Mesothelial cell of epicardium (in vitro differentiated cells): ENCODE data around the gene SND1. TPM values are rescaled to one million over a fixed set of nuclear protein-coding genes. Genes with fewer than 3 reads are reported as not detected.

ENCODE experiments used
- DNase-seq, 2 experiments: peaks; one replicate each; pipeline ENCODE4 v3.0.0; 2021; ENCODE audit warnings: low spot score in 2 of 2; ENCODE audit not compliant: unreplicated experiment in 2 of 2
- H3K27ac Mint-ChIP-seq: 2 replicates; pipeline ENCODE4 v1.8.0; 2021; ENCODE audit warnings: mixed read lengths
- H3K27me3 Mint-ChIP-seq: 2 replicates; pipeline ENCODE4 v1.8.0; 2021; ENCODE audit warnings: low read depth, mixed read lengths
- H3K36me3 Mint-ChIP-seq: 2 replicates; pipeline ENCODE4 v1.8.0; 2021; ENCODE audit warnings: mixed read lengths
- H3K4me1 Mint-ChIP-seq: 2 replicates; pipeline ENCODE4 v1.8.0; 2021; ENCODE audit warnings: mixed read lengths
- H3K4me3 Mint-ChIP-seq: 2 replicates; pipeline ENCODE4 v1.8.0; 2021; ENCODE audit warnings: mild to moderate bottlenecking, moderate library complexity, mixed read lengths
- H3K9me3 Mint-ChIP-seq: 2 replicates; pipeline ENCODE4 v1.8.0; 2021; ENCODE audit warnings: mixed read lengths
- total RNA-seq: library from RNA; stranded (reverse); gene quantifications from 3 replicates; pipeline ENCODE4 v1.2.1, GENCODE V29; 2021
- TF ChIP-seq, protein P1 (sequence below): fragments of 200-600 bp; sonication (generic); IDR thresholded peaks from one replicate; pipeline ENCODE4 v1.5.0; 2021; ENCODE audit warnings: antibody characterized with exemption; ENCODE audit not compliant: unreplicated experiment

SND1 gene
- total RNA-seq, 1 donor from 2014 or later, result 211 TPM

DNA sequence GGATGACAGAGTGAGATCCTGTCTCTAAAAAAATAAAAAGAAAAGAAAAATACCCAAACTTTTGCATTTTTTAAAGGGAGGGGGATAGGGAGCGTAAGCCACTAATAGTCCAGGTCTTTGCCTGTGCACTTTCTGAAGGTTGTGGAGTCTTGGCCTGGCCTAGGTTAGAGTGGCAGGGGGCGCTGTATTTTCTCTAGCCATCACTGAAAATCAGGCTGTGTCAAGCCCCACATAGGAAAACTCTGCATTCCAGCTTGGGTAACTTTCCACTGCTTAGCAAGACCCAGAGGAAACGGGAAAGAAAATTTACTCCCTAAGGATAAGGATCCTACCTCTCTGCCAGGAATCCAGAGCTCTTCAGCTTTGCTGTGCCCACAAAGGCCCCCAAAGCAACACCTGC is 23.5 kb upstream of the SND1 start:
- Mint-ChIP-seq H3K4me3 (no peak overlapping the region), H3K4me1 (peaks cover 2% of the 10 kb centered on the region), H3K36me3 (no peaks in the 10 kb centered on the region), H3K9me3 (peaks cover 4% of the 10 kb centered on the region), H3K27me3 (peaks cover 17% of the 10 kb centered on the region), H3K27ac (no peak overlapping the region)
- TF ChIP-seq, protein P1, sequence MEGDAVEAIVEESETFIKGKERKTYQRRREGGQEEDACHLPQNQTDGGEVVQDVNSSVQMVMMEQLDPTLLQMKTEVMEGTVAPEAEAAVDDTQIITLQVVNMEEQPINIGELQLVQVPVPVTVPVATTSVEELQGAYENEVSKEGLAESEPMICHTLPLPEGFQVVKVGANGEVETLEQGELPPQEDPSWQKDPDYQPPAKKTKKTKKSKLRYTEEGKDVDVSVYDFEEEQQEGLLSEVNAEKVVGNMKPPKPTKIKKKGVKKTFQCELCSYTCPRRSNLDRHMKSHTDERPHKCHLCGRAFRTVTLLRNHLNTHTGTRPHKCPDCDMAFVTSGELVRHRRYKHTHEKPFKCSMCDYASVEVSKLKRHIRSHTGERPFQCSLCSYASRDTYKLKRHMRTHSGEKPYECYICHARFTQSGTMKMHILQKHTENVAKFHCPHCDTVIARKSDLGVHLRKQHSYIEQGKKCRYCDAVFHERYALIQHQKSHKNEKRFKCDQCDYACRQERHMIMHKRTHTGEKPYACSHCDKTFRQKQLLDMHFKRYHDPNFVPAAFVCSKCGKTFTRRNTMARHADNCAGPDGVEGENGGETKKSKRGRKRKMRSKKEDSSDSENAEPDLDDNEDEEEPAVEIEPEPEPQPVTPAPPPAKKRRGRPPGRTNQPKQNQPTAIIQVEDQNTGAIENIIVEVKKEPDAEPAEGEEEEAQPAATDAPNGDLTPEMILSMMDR, result no peak
- no peak for DNase-seq

DNA sequence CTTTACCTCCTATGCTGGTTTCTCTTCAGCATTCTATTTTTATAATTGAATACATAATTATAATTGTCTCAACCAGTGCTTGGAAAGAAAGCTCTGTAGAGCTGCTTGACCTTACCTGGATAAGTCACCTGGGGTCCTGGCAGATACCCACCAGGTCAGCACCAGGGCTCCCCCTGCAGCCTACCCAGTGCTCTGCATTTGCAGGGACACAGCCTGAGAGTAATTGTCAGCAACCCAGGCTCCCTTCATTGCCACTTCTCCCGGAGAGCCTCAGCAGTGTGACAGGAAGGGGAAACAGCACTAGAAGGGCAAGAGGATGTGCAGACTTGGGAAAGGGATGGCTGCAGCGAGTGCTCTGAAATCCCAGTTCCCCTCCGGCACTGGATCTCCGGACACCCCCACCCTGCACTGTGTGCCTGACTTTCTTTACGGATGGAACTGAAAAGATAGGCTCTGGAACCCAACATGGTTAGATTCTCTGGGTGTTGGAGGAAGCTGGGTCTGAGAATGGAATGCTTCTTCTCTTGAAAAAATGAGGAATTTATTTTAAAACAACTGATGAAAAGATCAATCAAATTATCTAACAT is 22.6 kb upstream of the SND1 start:
- H3K27ac Mint-ChIP-seq, result no peak overlapping the region
- no peak overlapping the region for H3K4me3 Mint-ChIP-seq
- H3K36me3 Mint-ChIP-seq, result no peaks in the 10 kb centered on the region
- TF ChIP-seq, protein P1, result no peak
- no peak for DNase-seq
- peaks cover 2% of the 10 kb centered on the region for H3K4me1 Mint-ChIP-seq
- H3K27me3 Mint-ChIP-seq, result peaks cover 10% of the 10 kb centered on the region
- peaks cover 7% of the 10 kb centered on the region for H3K9me3 Mint-ChIP-seq

DNA sequence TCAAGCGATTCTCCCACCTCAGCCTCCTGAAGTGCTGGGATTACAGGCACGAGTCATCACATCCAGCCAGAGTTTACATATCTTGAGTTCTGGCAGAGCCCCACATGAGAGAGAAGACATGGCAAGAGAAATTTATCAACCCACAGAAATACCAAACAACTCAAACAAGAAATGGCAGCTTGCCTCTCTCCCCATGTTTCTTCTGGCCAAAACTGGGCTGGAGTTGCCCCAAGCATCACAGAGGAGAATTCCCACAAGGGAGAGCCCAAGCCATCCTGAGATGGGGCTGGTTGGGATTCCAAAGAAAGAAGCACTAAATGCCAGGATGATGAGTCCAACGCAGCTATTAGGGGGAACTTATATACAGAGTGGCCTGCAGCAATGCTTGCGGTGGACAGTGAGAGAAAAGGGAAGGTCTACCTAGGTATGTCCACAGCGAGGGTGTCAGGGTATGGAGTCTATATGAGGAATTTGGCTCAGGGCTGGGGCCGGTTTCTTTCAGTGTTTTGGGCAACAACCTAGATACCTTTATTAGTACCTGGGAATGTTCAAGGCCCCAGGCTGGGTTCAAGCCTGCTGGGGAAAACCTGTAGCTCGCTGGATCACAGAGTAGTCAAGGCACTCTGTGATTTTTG is 19.6 kb upstream of the SND1 start:
- TF ChIP-seq, protein P1, result no peak
- Mint-ChIP-seq H3K4me3 (no peak overlapping the region), H3K27ac (no peak overlapping the region), H3K9me3 (peaks cover 3% of the 10 kb centered on the region), H3K4me1 (peaks cover 2% of the 10 kb centered on the region), H3K27me3 (no peaks in the 10 kb centered on the region), H3K36me3 (no peaks in the 10 kb centered on the region)
- DNase-seq, result no peak

DNA sequence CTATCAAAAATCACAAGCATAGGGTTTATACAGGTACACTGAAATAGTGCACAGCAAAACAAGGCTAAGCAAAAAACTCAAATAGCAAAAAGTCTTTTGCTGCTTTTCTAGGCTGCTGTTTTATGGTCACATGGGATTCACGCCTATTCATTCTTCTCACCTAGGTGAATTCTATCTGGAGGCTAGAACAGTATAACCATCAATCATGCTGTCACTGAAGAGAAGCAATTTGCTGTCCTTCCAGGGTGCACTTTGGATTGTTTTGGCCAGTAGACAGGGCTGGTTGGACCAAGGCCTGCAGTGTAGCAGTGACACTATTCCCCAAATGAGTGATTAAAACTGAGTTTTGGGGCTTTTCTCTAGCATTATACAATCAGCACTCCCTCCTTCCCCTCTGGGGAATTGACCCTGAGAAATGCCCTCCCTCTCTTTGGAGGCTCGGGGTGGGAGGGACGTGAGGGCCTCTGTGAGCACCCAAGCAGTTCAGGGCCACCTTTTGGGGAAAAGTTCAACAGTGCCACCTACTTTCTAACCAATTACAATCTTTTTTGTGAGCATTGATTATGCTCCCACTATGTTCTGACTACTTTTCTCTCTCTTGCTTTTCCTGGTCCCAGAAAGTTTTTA is 16.2 kb upstream of the SND1 start:
- Mint-ChIP-seq H3K27me3 (no peaks in the 10 kb centered on the region), H3K36me3 (no peaks in the 10 kb centered on the region), H3K9me3 (peaks cover 14% of the 10 kb centered on the region), H3K4me1 (no peaks in the 10 kb centered on the region), H3K27ac (no peak overlapping the region), H3K4me3 (no peak overlapping the region)
- no peak for DNase-seq
- TF ChIP-seq, protein P1, result no peak

DNA sequence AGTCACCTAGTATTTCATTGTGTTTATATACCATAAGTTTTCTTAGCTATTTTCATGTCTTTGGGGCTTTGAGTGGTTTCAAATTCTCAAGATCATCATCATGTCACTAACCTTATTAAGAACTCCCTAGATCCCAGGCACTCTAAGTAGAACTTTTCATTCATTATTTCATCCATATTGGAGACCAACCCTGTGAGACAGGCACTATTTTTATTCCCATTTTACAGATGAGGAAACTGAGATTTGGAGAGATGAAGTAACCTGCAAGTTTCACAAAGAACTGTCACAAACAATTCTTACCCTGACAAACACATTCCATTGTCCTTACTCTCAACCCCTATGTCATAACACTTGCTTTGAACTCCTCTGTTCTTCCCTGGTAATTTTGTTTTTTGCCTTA is 13.8 kb upstream of the SND1 start:
- TF ChIP-seq, protein P1, result no peak
- no peaks in the 10 kb centered on the region for H3K27me3 Mint-ChIP-seq
- H3K27ac Mint-ChIP-seq, result no peak overlapping the region
- H3K9me3 Mint-ChIP-seq, result peaks cover 14% of the 10 kb centered on the region
- no peak overlapping the region for H3K4me3 Mint-ChIP-seq
- H3K36me3 Mint-ChIP-seq, result no peaks in the 10 kb centered on the region
- no peak for DNase-seq
- peaks cover 10% of the 10 kb centered on the region for H3K4me1 Mint-ChIP-seq
